Aorta (tissue), 5 donors: ENCODE data around the gene SMAD2. TPM values are rescaled to one million over a fixed set of nuclear protein-coding genes. Genes with fewer than 3 reads are reported as not detected.

ENCODE experiments used
- ATAC-seq: fragments of 200-7000 bp; cut with Tn5 transposase; one replicate; pipeline ENCODE4 v1.9.1; 2022; ENCODE audit warnings: moderate library complexity; ENCODE audit not compliant: low FRiP score
- DNase-seq, 2 donors: peaks; one replicate each; pipeline ENCODE4 v3.0.0-alpha.2; 2020
- H3K27ac ChIP-seq, 2 donors: one replicate each; pipeline ENCODE4 v1.5.1; 2013; ENCODE audit warnings: low read length in 2 of 2, mild to moderate bottlenecking in 2 of 2, moderate library complexity in 2 of 2, control low read depth in 1 of 2, inconsistent platforms in 1 of 2, low read depth in 1 of 2
- H3K27me3 ChIP-seq, 2 donors: one replicate each; pipeline ENCODE4 v1.6.1; 2013; ENCODE audit warnings: control low read depth in 1 of 2, low read length in 1 of 2, mild to moderate bottlenecking in 1 of 2, moderate library complexity in 1 of 2; ENCODE audit not compliant: insufficient read depth in 2 of 2, control insufficient read depth in 1 of 2
- H3K36me3 ChIP-seq, 2 donors: one replicate each; pipeline ENCODE4 v1.6.1; 2013; ENCODE audit warnings: control low read depth in 1 of 2, low read length in 1 of 2, mild to moderate bottlenecking in 1 of 2; ENCODE audit not compliant: insufficient read depth in 2 of 2, control insufficient read depth in 1 of 2
- H3K4me1 ChIP-seq, 2 donors: one replicate each; pipeline ENCODE4 v1.6.1; 2013; ENCODE audit warnings: low read length in 2 of 2, control low read depth in 1 of 2, mild to moderate bottlenecking in 1 of 2, moderate library complexity in 1 of 2; ENCODE audit not compliant: insufficient read depth in 2 of 2, control insufficient read depth in 1 of 2
- H3K4me3 ChIP-seq, 2 donors: one replicate each; pipeline ENCODE4 v1.5.1; 2013; ENCODE audit warnings: low read length in 2 of 2, control low read depth in 1 of 2, mild to moderate bottlenecking in 1 of 2
- H3K9me3 ChIP-seq: one replicate; pipeline ENCODE4 v1.6.1; 2013; ENCODE audit warnings: mild to moderate bottlenecking, low read length; ENCODE audit not compliant: control insufficient read depth
- WGBS, 2 donors: extraction: QIAGEN DNeasy Blood & Tissue Kit; methylation state at CpG; one replicate each; pipeline ENCODE4 v1.1.7; 2013; 5-methylcytosine and 5-hydroxymethylcytosine counted together
- intact Hi-C, 2 donors: fragments of 100-400 bp; cut with DNase I; formaldehyde crosslinking; loops; one replicate each; pipeline versions ENCODE4 v1.14.2 to v1.15.0; 2022
- polyA plus RNA-seq, 2 donors: library from polyadenylated mRNA; stranded (reverse); fragments of 200-250 nt; gene quantifications; one replicate each; pipeline ENCODE4 v1.2.3, GENCODE V29; 2013
- total RNA-seq, 2 donors: library from RNA; stranded (reverse); fragmentation: NEBNext Ultra II Directional; extraction: Animal tissue kit (Norgen Biotek cat#: 25700); gene quantifications; one replicate each; pipeline ENCODE4 v1.2.1, GENCODE V29; 2021
- donor health status: healthy with polysubstance abuse.
- donor health status: Bipolar disorder and iron deficiency.
- donor health status: DM: no; HTN: no; CAD: no.
- donor health status: DM: no; HTN: no; CAD: no.
- donor health status: DM: yes; HTN: yes; CAD: no.

Gene SMAD2
- total and polyA plus RNA-seq, 4 donors, result 45.4 to 137 (median 104) TPM

- no peaks in the 10 kb centered on the region for H3K36me3 ChIP-seq
- WGBS, 2 donors, result 36 to 48% methylated on average over 4 of the region's 4 CpGs
- peaks cover 0 to 9% of the 10 kb centered on the region in 2 donors for H3K4me1 ChIP-seq
- no peaks in the 10 kb centered on the region for H3K9me3 ChIP-seq
- ATAC-seq (no peak), DNase-seq (no peak)
- H3K27ac ChIP-seq, result no peak overlapping the region
- intact Hi-C loops, result no loop called here
- no peaks in the 10 kb centered on the region for H3K27me3 ChIP-seq
- no peak overlapping the region for H3K4me3 ChIP-seq
These were observed 18.6 kb downstream of the SMAD2 start for GRCh38 chr18:47911877-47912276.

- Histone ChIP-seq H3K27ac (no peak overlapping the region), H3K9me3 (no peaks in the 10 kb centered on the region), H3K4me1 (peaks cover 0 to 9% of the 10 kb centered on the region in 2 donors), H3K4me3 (no peak overlapping the region), H3K36me3 (no peaks in the 10 kb centered on the region), H3K27me3 (no peaks in the 10 kb centered on the region)
- ATAC-seq (no peak), DNase-seq (no peak)
- WGBS, 2 donors, result 73 to 74% methylated on average over 4 of the region's 4 CpGs
- intact Hi-C loops, result no loop called here
These were observed 21.0 kb downstream of the SMAD2 start for GRCh38 chr18:47909484-47909883.

GRCh38 chr18:47908592-47908991, 21.9 kb downstream of the SMAD2 start:
- H3K36me3 ChIP-seq, result no peaks in the 10 kb centered on the region
- DNase-seq (no peak), ATAC-seq (no peak)
- no peaks in the 10 kb centered on the region for H3K27me3 ChIP-seq
- H3K9me3 ChIP-seq, result no peaks in the 10 kb centered on the region
- intact Hi-C loops, result no loop called here
- no peak overlapping the region for H3K27ac ChIP-seq
- no peak overlapping the region for H3K4me3 ChIP-seq
- WGBS, 2 donors, result 93 to 94% methylated on average over 6 of the region's 6 CpGs
- H3K4me1 ChIP-seq, result peaks cover 0 to 9% of the 10 kb centered on the region in 2 donors

- Histone ChIP-seq H3K4me1 (peaks cover 0 to 4% of the 10 kb centered on the region in 2 donors), H3K27ac (no peak overlapping the region), H3K4me3 (no peak overlapping the region), H3K9me3 (no peaks in the 10 kb centered on the region), H3K27me3 (no peaks in the 10 kb centered on the region), H3K36me3 (no peaks in the 10 kb centered on the region)
- WGBS, 2 donors, result 99% methylated on average over 3 of the region's 3 CpGs
- ATAC-seq, result no peak
- intact Hi-C loops, result no loop called here
- DNase-seq, result no peak
These were observed 24.1 kb downstream of the SMAD2 start for GRCh38 chr18:47906408-47906807.

- H3K9me3 ChIP-seq, result no peaks in the 10 kb centered on the region
- no peak overlapping the region for H3K4me3 ChIP-seq
- intact Hi-C loops, result no loop called here
- ATAC-seq (no peak), DNase-seq (no peak)
- no peak overlapping the region for H3K27ac ChIP-seq
- H3K36me3 ChIP-seq, result no peaks in the 10 kb centered on the region
- H3K27me3 ChIP-seq, result no peaks in the 10 kb centered on the region
- 98 to 99% methylated on average over 2 of the region's 2 CpGs for WGBS, 2 donors
- H3K4me1 ChIP-seq, result peaks cover 0 to 4% of the 10 kb centered on the region in 2 donors
These were observed 26.6 kb downstream of the SMAD2 start for GRCh38 chr18:47903809-47904208.

GRCh38 chr18:47901624-47902362, 28.7 kb downstream of the SMAD2 start:
- no peak for DNase-seq
- WGBS, 2 donors, result 92 to 94% methylated on average over 7 of the region's 7 CpGs
- H3K4me1 ChIP-seq, result no peaks in the 10 kb centered on the region

GRCh38 chr18:47899107-47899840, 31.2 kb downstream of the SMAD2 start:
- Histone ChIP-seq H3K27me3 (no peaks in the 10 kb centered on the region), H3K36me3 (no peaks in the 10 kb centered on the region), H3K9me3 (no peaks in the 10 kb centered on the region), H3K4me3 (no peak overlapping the region), H3K4me1 (no peaks in the 10 kb centered on the region), H3K27ac (no peak overlapping the region)
- 89 to 92% methylated on average over 5 of the region's 5 CpGs for WGBS, 2 donors
- no peak for DNase-seq
- intact Hi-C loops, result no loop called here
- no peak for ATAC-seq

More at GRCh38 chr18:47901624-47902362, 28.7 kb downstream of the SMAD2 start:
- no peak overlapping the region for H3K27ac ChIP-seq
- H3K4me3 ChIP-seq, result no peak overlapping the region
- no peaks in the 10 kb centered on the region for H3K9me3 ChIP-seq
- intact Hi-C loops, result no loop called here
- H3K36me3 ChIP-seq, result no peaks in the 10 kb centered on the region
- no peak for ATAC-seq
- no peaks in the 10 kb centered on the region for H3K27me3 ChIP-seq

GRCh38 chr18:47898696-47899095, 31.8 kb downstream of the SMAD2 start:
- intact Hi-C loops, result no loop called here
- Histone ChIP-seq H3K27me3 (no peaks in the 10 kb centered on the region), H3K4me3 (no peak overlapping the region), H3K4me1 (no peaks in the 10 kb centered on the region), H3K9me3 (no peaks in the 10 kb centered on the region), H3K27ac (no peak overlapping the region), H3K36me3 (no peaks in the 10 kb centered on the region)
- ATAC-seq, result no peak
- 74 to 84% methylated on average over 2 of the region's 2 CpGs for WGBS, 2 donors
- DNase-seq, result no peak

- no peak for DNase-seq
- Histone ChIP-seq H3K9me3 (no peaks in the 10 kb centered on the region), H3K4me3 (no peak overlapping the region), H3K36me3 (no peaks in the 10 kb centered on the region), H3K27ac (no peak overlapping the region), H3K4me1 (no peaks in the 10 kb centered on the region), H3K27me3 (no peaks in the 10 kb centered on the region)
- ATAC-seq, result no peak
- intact Hi-C loops, result no loop called here
- 51 to 58% methylated on average over 3 of the region's 3 CpGs for WGBS, 2 donors
These were observed 32.4 kb downstream of the SMAD2 start for GRCh38 chr18:47898055-47898454.
